HG03571 (cell line): ENCODE results near the gene FOXP2.
"Not testable (repeated sequence)": the region's sequence is repeated elsewhere in the genome, so short reads cannot be mapped to it uniquely, and the experiment has no call there.

Experiments used
- ATAC-seq: cut with Tn5 transposase; IDR thresholded peaks from one replicate; pipeline ENCODE4 v1.9.1; 2021; ENCODE audit not compliant: unreplicated experiment

The FOXP2 gene

GRCh38 chr7:114497491-114497890 is 82.9 kb downstream of the FOXP2 start:
- not testable (repeated sequence) for ATAC-seq

GRCh38 chr7:114502454-114503254 is 88.0 kb downstream of the FOXP2 start:
- no peak for ATAC-seq

- no peak for ATAC-seq
These were observed 90.0 kb downstream of the FOXP2 start for GRCh38 chr7:114504586-114504985.

- ATAC-seq, result no peak
These were observed 92.8 kb downstream of the FOXP2 start for GRCh38 chr7:114507381-114507780.

GRCh38 chr7:114508086-114508485 is 93.5 kb downstream of the FOXP2 start:
- ATAC-seq, result no peak

GRCh38 chr7:114510824-114511223 is 96.2 kb downstream of the FOXP2 start:
- ATAC-seq, result not testable (repeated sequence)

DNA sequence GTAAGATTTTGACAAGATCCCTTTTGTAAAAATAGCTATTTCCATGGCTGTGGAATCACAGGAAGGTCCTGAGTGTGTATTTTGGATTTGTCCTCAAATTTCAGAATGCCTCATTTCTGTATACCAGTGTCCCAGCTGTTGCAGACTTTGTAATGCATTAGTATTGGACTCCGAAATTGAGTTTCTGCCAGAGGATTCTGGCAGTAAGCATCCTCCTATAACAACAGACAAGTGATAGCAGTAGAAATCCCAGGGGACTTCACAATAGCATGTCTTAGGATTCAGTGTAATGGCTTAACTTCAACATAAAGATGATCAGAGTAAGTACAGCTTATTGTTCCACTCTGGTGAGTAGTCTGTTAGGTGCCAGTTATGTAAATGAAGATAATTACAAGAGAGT is 104.6 kb downstream of the FOXP2 start:
- ATAC-seq, result no peak

DNA sequence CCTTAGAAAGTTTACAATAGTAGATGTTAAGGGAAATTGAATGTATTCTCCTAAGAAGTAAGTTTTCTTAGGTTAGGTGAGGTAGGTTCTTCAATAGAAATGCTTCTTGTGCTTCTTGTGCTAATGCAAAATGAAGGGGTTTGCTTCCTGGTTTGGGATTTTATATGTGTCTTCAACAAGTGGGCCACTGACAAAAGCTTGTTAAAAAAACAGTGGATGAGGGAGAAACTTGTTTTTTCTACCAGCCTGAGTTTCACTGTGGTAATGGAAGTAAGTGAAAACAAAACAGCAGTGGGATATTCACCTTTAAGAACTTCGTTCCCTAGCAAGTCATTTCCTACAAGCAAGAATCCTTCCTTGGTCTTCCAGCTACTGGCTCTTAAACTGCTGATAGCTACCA is 107.5 kb downstream of the FOXP2 start:
- no peak for ATAC-seq

DNA sequence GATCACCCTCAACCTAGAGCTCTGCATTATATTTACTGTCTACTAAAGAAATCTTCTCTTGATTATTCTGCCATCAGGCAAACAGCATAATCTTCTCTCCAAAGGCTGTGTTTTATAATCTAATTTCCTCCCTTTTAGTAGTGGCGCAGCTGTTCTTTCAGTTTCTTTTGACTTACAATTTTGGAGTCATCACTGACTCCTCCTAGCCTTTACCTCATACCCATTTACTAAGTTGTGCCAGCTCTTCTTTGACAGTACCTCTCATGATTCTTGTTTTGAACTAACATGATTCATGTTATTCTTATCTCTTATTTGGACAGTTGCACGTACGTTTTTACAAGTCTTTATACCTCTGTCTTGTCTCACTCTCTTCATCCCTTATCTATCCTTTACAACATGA is 113.0 kb downstream of the FOXP2 start:
- ATAC-seq, result no peak

- ATAC-seq, result no peak
These were observed 115.5 kb downstream of the FOXP2 start for GRCh38 chr7:114530057-114530611.

DNA sequence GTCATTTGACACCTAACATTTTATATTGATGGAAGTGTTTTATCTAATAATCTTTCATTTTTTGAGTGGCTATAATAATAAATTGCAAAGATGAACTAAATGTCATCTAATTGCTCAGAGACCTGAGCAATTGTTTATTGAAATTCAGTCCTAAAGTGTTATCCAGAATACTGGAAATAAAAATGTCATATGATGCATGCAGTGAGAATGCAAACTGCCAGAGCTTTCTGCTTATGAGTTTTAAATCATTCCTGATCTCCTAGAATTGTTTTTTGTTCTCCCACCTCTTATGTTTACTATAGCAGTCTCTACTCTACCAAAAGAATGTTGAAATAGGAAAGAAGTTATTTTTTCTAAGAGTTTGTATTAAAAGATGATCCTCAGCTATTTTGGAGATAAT is 116.7 kb downstream of the FOXP2 start:
- no peak for ATAC-seq

- ATAC-seq, result no peak
These were observed 118.5 kb downstream of the FOXP2 start for GRCh38 chr7:114533131-114533530.

DNA sequence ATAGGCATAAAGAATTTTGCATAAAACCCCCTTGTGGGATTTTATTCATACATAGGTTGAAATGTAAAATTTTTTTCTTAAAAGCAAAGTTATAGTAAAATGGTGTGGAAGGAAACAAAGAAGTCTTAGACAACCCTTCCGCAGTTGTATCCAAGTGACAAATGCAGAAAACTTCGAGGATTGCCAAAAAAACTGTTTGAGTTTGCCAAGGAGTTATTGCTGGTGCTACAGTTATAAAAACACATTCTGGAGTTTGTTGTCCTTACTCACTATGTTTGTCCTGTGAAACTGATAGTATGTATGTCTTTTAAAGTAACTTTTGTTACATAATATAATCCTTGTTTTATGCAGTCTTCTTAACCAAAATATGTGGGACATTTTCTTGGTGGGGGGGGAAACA is 120.3 kb downstream of the FOXP2 start:
- no peak for ATAC-seq

GRCh38 chr7:114539575-114539974 is 125.0 kb downstream of the FOXP2 start:
- ATAC-seq, result no peak

DNA sequence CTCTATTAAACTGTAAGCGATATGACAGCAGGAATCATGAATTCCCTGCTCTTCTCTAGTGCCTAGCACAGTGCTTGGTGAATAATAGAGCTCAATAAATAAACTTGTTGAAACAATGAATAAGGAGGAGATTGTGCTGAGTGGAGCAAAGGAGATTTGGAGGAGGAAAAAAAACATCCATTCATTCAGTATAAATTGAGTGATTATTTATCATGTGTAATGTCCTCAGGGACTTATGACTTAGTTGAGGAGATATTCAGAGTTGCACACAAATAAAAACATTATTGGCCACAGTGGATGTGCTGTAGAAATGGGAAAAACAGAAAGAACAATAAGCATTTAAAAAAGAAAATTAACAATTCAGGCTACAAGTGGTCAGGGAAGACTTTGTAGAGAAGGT is 125.7 kb downstream of the FOXP2 start:
- ATAC-seq, result no peak

DNA sequence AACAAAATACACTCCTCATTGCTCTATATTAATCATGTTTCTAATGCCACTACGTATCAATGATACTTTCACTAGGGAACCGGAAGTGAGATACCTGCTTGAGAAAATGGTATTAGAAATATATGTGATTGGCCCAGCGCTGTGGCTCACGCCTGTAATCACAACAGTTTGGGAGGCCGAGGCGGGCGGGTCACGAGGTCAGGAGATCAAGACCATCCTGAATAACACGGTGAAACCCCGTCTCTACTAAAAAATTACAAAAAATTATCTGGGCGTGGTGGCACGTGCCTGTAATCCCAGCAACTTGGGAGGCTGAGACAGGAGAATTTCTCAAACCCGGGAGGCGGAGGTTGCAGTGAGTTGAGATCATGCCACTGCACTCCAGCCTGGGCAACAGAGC is 132.7 kb downstream of the FOXP2 start:
- not testable (repeated sequence) for ATAC-seq

DNA sequence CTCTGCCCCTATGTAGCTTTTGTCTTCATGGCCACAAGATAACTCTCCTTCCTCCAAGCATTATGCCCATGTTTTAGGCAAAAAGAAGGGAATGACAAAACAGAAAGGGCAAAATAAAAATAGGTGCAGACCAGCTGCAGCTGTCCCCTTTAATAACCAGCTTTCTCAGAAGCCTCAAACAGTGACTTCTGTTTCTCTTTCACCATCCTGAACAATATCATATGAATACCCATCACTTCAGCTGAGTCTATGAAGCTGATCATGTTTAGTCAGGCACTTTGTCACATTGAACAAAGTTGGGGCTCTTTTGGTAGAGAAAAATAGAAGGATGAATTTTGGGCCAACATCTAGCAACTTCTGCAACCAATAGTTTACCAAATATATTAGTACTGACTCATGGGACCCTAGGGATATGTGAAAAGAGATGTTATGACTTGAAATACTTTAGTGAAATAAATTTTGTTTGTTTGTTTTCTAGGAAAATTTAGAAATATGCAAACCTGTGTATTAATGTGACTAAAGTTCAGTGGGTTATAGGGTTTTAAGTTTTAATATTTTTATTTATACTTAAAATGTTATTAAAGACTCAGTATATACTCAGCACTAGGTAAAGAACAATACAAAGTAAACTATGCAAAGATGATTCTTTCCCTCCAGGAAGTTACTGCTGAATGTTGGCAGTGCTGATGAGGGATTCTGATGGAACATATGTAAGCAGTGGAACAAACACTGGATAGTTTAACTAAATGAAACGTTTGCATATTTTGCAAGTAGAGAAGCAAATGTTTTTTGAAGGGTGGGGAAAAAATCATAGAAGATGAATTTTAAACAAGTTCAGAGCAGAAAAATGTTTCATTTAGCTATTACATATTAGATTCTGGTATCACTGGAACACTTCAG is 133.7 kb downstream of the FOXP2 start:
- no peak for ATAC-seq

- peak; percentile 80 for ATAC-seq
These were observed 140.3 kb downstream of the FOXP2 start for GRCh38 chr7:114554781-114555537.

DNA sequence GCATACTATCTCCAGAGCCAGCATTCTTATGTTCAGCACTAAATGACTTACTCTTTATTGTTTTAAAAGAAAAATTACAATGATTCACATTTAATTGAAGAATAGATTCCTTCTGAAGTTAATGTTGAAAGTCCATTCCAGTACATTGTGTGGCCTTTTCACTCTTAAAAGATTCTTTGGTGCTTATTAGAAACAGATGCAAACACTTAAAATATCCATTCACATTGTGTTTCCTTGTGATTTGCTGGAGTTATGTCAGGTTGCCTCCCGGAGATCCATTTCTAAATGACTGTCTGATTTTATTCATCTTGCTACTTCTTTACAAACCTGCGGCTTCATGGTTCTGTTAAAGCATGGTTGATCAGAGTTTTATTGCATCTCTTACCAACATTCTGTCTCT is 152.8 kb downstream of the FOXP2 start:
- ATAC-seq, result no peak

GRCh38 chr7:114569220-114569619 is 154.6 kb downstream of the FOXP2 start:
- no peak for ATAC-seq

DNA sequence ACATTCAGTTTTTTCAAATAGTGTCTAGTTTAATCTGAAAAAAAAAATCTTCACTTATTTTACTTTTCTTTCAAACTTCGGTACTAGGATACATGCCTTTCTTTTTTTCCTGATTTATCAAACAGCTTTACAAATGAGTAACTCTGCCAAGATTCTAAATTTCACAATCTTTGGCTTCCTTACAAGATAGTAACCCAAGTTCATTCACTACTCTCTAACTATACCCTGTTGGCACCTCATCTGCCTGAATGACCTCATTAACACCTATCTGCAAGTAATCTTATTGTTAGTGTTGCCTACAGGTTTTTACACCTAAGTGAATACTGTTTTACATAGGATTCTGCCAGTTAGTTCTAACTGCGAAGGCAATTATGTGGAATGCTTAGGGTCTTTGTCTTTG is 159.8 kb downstream of the FOXP2 start:
- ATAC-seq, result no peak
